Mesenchymal stem cell (in vitro differentiated cells and primary cell): Measurements from ENCODE around the gene PCDHGA12.
A peak's percentile ranks its signal among the peaks of the same experiment; 100 is the strongest.
"Not testable (repeated sequence)": the region's sequence is repeated elsewhere in the genome, so short reads cannot be mapped to it uniquely, and the experiment has no call there.

ENCODE experiments used
- DNase-seq: peaks from one replicate; pipeline ENCODE4 v3.0.0-alpha.2; 2013
- H2AFZ ChIP-seq: one replicate; pipeline ENCODE4 v1.6.1; 2013; ENCODE audit warnings: low read depth, mild to moderate bottlenecking, control low read depth, inconsistent platforms, low read length, moderate library complexity
- H2AK5ac ChIP-seq: 2 replicates; pipeline ENCODE4 v1.6.1; 2013; ENCODE audit warnings: low read length, moderate library complexity, mild to moderate bottlenecking, inconsistent platforms; ENCODE audit not compliant: severe bottlenecking
- H2BK120ac ChIP-seq: one replicate; pipeline ENCODE4 v1.6.1; 2013; ENCODE audit warnings: low read depth, mild to moderate bottlenecking, inconsistent platforms, low read length, moderate library complexity
- H2BK12ac ChIP-seq, 2 experiments: one replicate each; pipeline ENCODE4 v1.6.1; 2013; ENCODE audit warnings: inconsistent platforms in 2 of 2, low read length in 2 of 2, mild to moderate bottlenecking in 2 of 2, moderate library complexity in 2 of 2, control low read depth in 1 of 2
- H2BK15ac ChIP-seq: one replicate; pipeline ENCODE4 v1.6.1; 2013; ENCODE audit warnings: mild to moderate bottlenecking, low read depth, inconsistent platforms; ENCODE audit not compliant: poor library complexity, severe bottlenecking
- H2BK5ac ChIP-seq: 2 replicates; pipeline ENCODE4 v1.6.1; 2013; ENCODE audit warnings: low read depth, mild to moderate bottlenecking, low read length, control low read depth, inconsistent platforms; ENCODE audit not compliant: poor library complexity, severe bottlenecking
- H3K14ac ChIP-seq, 2 experiments: one replicate each; pipeline ENCODE4 v1.6.1; 2013; ENCODE audit warnings: inconsistent platforms in 2 of 2, low read length in 2 of 2, control low read depth in 1 of 2, mild to moderate bottlenecking in 1 of 2, moderate library complexity in 1 of 2
- H3K18ac ChIP-seq, 2 experiments: one replicate each; pipeline ENCODE4 v1.6.1; 2013; ENCODE audit warnings: inconsistent platforms in 2 of 2, low read length in 2 of 2, control low read depth in 1 of 2, low read depth in 1 of 2, mild to moderate bottlenecking in 1 of 2
- H3K23ac ChIP-seq, 2 experiments: one replicate each; pipeline ENCODE4 v1.6.1; 2013; ENCODE audit warnings: inconsistent platforms in 2 of 2, low read length in 2 of 2, mild to moderate bottlenecking in 2 of 2, moderate library complexity in 2 of 2, control low read depth in 1 of 2
- H3K27ac ChIP-seq: 2 replicates; pipeline ENCODE4 v1.5.1; 2013; ENCODE audit warnings: mild to moderate bottlenecking, moderate library complexity, low read length, control low read depth, inconsistent platforms; ENCODE audit not compliant: poor library complexity, severe bottlenecking
- H3K27me3 ChIP-seq, 2 experiments: 2 replicates each; pipeline versions ENCODE4 v1.6.1 to v1.7.0; 2013; ENCODE audit warnings: low read length in 2 of 2, mild to moderate bottlenecking in 2 of 2, moderate library complexity in 2 of 2, control low read depth in 1 of 2, inconsistent platforms in 1 of 2; ENCODE audit not compliant: control insufficient read depth in 1 of 2, insufficient read depth in 1 of 2
- H3K36me3 ChIP-seq, 2 experiments: 2 replicates each; pipeline versions ENCODE4 v1.6.1 to v1.7.0; 2013; ENCODE audit warnings: low read length in 2 of 2, control low read depth in 1 of 2, inconsistent platforms in 1 of 2, low read depth in 1 of 2, mild to moderate bottlenecking in 1 of 2; ENCODE audit not compliant: insufficient read depth in 2 of 2, control insufficient read depth in 1 of 2
- H3K4ac ChIP-seq, 2 experiments: one replicate each; pipeline ENCODE4 v1.6.1; 2013; ENCODE audit warnings: inconsistent platforms in 2 of 2, low read length in 2 of 2, mild to moderate bottlenecking in 2 of 2, moderate library complexity in 2 of 2, control low read depth in 1 of 2, low read depth in 1 of 2
- H3K4me1 ChIP-seq: 2 replicates; pipeline ENCODE4 v1.6.1; 2013; ENCODE audit warnings: low read depth, low read length, control low read depth; ENCODE audit not compliant: control insufficient read depth, insufficient read depth
- H3K4me2 ChIP-seq: 2 replicates; pipeline ENCODE4 v1.6.1; 2013; ENCODE audit warnings: low read length, mild to moderate bottlenecking, inconsistent platforms; ENCODE audit not compliant: poor library complexity, severe bottlenecking
- H3K4me3 ChIP-seq, 2 experiments: 2 replicates each; pipeline versions ENCODE4 v1.5.1 to v1.7.0; 2013; ENCODE audit warnings: low read length in 2 of 2, mild to moderate bottlenecking in 2 of 2, control low read depth in 1 of 2, low read depth in 1 of 2; ENCODE audit not compliant: insufficient read depth in 1 of 2
- H3K79me1 ChIP-seq: replicated peaks from 2 replicates; pipeline ENCODE4 v1.6.1; 2013; ENCODE audit warnings: mild to moderate bottlenecking, control low read depth, low read length, inconsistent platforms; ENCODE audit not compliant: poor library complexity, severe bottlenecking
- H3K9ac ChIP-seq: 2 replicates; pipeline ENCODE4 v1.7.0; 2013; ENCODE audit warnings: mild to moderate bottlenecking, low read length, moderate library complexity
- H3K9me3 ChIP-seq: 2 replicates; pipeline ENCODE4 v1.7.0; 2013; ENCODE audit warnings: mild to moderate bottlenecking, low read length; ENCODE audit not compliant: control insufficient read depth
- H4K8ac ChIP-seq: one replicate; pipeline ENCODE4 v1.6.1; 2013; ENCODE audit warnings: inconsistent platforms, mild to moderate bottlenecking, low read length, moderate library complexity
- H4K91ac ChIP-seq: one replicate; pipeline ENCODE4 v1.6.1; 2013; ENCODE audit warnings: mild to moderate bottlenecking, low read length, inconsistent platforms
- WGBS: methylation state at CpG from one replicate; pipeline ENCODE4 v1.1.7; 2013; ENCODE audit warnings: mixed read lengths; 5-methylcytosine and 5-hydroxymethylcytosine counted together

PCDHGA12 gene

GRCh38 chr5:141394401-141395187 lies 35.7 kb upstream of the PCDHGA12 start:
- H3K4ac ChIP-seq, H3K9ac ChIP-seq, H2BK15ac ChIP-seq, H3K27me3 ChIP-seq, H2BK12ac ChIP-seq, H4K8ac ChIP-seq, H3K14ac ChIP-seq, H4K91ac ChIP-seq, H3K27ac ChIP-seq, H3K4me1 ChIP-seq, H2AFZ ChIP-seq, H3K4me2 ChIP-seq, H2BK5ac ChIP-seq, H3K23ac ChIP-seq, H2BK120ac ChIP-seq, DNase-seq, H3K18ac ChIP-seq, H2AK5ac ChIP-seq: not testable (repeated sequence)
- 95% methylated on average over 39 of the region's 53 CpGs for WGBS
- H3K36me3 ChIP-seq, result peaks cover 0 to 33% of the 10 kb centered on the region in 2 experiments
- H3K9me3 ChIP-seq, result peaks cover 66% of the 10 kb centered on the region
- H3K79me1 ChIP-seq, result peaks cover 19% of the 10 kb centered on the region
- peak overlapping the region in 1 of 2 experiments; percentile 8 for H3K4me3 ChIP-seq

- not testable (repeated sequence) for H2AFZ ChIP-seq, H2AK5ac ChIP-seq, H3K18ac ChIP-seq, DNase-seq, H2BK5ac ChIP-seq, H4K8ac ChIP-seq, H3K23ac ChIP-seq, H2BK120ac ChIP-seq, H3K4me1 ChIP-seq, H3K4ac ChIP-seq, H3K27me3 ChIP-seq, H4K91ac ChIP-seq, H3K27ac ChIP-seq, H2BK12ac ChIP-seq, H3K4me2 ChIP-seq, H3K14ac ChIP-seq, H2BK15ac ChIP-seq
- Histone ChIP-seq H3K4me3 (peak within 1 kb of the TSS in 1 of 2 experiments; percentile 70), H3K36me3 (peaks cover 0 to 34% of the 10 kb centered on the region in 2 experiments), H3K9ac (peak within 1 kb of the TSS; percentile 65), H3K9me3 (peaks cover 61% of the 10 kb centered on the region), H3K79me1 (peaks cover 21% of the 10 kb centered on the region)
- 90% methylated on average over 13 of the region's 43 CpGs for WGBS
Measured at GRCh38 chr5:141397756-141398551, 32.4 kb upstream of the PCDHGA12 start, which contains the start of gene PCDHGB5. Gene PCDHGB5, plus strand, starts transcription at chr5:141397947. Its CDS starts 181 bp downstream, at chr5:141398128.

- DNase-seq, result no peak
- Histone ChIP-seq H2BK12ac (no peak overlapping the region), H3K18ac (no peak overlapping the region), H2BK15ac (no peak overlapping the region), H3K4me1 (no peaks in the 10 kb centered on the region), H4K91ac (no peak overlapping the region), H3K36me3 (peaks cover 0 to 34% of the 10 kb centered on the region in 2 experiments), H3K79me1 (peaks cover 18% of the 10 kb centered on the region), H3K4me3 (peak overlapping the region in 1 of 2 experiments; percentile 70), H3K27me3 (no peaks in the 10 kb centered on the region), H3K9me3 (peaks cover 60% of the 10 kb centered on the region), H2AFZ (no peak overlapping the region), H3K4me2 (no peak overlapping the region), H3K9ac (no peak overlapping the region), H2BK5ac (no peak overlapping the region), H3K14ac (no peak overlapping the region), H4K8ac (no peak overlapping the region), H3K4ac (no peak overlapping the region), H3K27ac (no peak overlapping the region), H2BK120ac (no peak overlapping the region), H2AK5ac (no peak overlapping the region), H3K23ac (no peak overlapping the region)
- 95% methylated on average over 15 of the region's 15 CpGs for WGBS
Measured at GRCh38 chr5:141398608-141399007, 31.7 kb upstream of the PCDHGA12 start.
